ENCODE results near the gene ELAVL2. TPM values are rescaled to one million over a fixed set of nuclear protein-coding genes. Genes with fewer than 3 reads are reported as not detected.

ELAVL2 gene
- total and polyA plus RNA-seq, 9 of the 15 experiments (the other 6 are each of a cell fraction or from before 2014, with no cell fraction given) = not detected

DNA sequence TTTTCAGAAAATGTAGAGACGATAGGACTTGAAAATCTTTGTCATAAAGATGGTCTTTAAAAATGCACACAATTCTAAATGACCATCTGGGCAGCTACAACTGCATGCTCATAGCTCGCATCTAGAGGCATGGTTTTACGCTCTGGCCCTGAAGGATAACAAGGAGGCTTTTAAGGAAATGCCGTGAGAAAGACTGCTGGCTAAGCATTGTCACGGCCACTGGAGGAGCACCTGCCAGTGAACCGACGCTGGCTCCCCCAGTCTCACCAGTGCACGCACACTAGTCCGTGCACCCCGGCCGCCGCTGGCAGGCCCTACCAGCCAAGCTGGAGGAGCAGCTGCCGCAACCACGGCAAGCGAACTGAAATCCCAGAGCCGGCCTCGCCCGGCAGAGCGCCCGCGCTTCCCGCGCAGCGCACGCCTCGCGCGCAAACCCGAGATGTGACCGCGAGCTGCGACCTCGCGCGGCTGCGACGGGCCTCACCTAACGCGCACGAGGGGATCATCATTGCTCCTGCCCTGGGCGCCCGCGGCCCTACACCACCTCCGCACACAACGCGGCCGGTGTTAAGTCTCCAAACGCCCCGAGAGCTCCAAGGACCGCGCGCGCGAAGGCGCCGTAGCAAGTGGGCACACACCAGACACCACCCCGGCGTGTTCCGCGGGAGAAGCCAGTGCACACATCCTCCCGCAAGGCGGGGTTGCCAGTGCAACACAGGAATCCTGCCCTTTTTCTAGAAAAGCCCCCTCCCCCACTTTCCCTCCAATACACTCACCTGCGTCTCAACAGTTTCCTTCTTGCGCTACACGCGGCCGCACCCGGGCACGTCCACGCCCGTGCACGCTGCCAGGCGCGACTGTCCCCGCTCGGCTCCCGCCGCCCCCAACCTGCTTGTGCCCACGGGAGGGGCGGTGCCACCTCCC is 5.3 kb downstream of the ELAVL2 start:
- H3K4me3 ChIP-seq = no peak overlapping the region
- no peaks in the 10 kb centered on the region for H3K79me2 ChIP-seq (ENCODE audit: control insufficient read depth, insufficient read depth, low read length)
- intact Hi-C loops (cut with micrococcal nuclease) = no loop called here
- no peak for TF ChIP-seq DDX20 (tag; IDR thresholded peaks at IDR 0.05; ENCODE audit: low read depth)
- no peak for TF ChIP-seq RBM15 (IDR thresholded peaks at IDR 0.05; ENCODE audit: insufficient read depth, low read length)
- TF ChIP-seq, protein P1, sequence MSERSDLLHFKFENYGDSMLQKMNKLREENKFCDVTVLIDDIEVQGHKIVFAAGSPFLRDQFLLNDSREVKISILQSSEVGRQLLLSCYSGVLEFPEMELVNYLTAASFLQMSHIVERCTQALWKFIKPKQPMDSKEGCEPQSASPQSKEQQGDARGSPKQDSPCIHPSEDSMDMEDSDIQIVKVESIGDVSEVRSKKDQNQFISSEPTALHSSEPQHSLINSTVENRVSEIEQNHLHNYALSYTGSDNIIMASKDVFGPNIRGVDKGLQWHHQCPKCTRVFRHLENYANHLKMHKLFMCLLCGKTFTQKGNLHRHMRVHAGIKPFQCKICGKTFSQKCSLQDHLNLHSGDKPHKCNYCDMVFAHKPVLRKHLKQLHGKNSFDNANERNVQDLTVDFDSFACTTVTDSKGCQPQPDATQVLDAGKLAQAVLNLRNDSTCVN (CRISPR knock-in tag; IDR thresholded peaks at IDR 0.05) = no peak
- TF ChIP-seq ZNF76 (CRISPR knock-in tag; IDR thresholded peaks at IDR 0.05; ENCODE audit: borderline replicate concordance) = no peak
- WGBS (ENCODE audit: insufficient coverage, low coverage, missing lambda C conversion rate) = no CpG with 5 or more reads among the region's 80 CpGs
- CTCF ChIA-PET (ENCODE audit: low intra/inter-chr PET ratio) = no interaction called here
- ATAC-seq = no peak
- H2AFZ ChIP-seq (ENCODE audit: low read depth, low read length) = no peak overlapping the region
- no peaks in the 10 kb centered on the region for H3K36me3 ChIP-seq (ENCODE audit: control insufficient read depth, insufficient read depth, low read length)
- no peak overlapping the region for H3K4me2 ChIP-seq (ENCODE audit: insufficient read depth, low read length)
- H3K27me3 ChIP-seq (ENCODE audit: control insufficient read depth in 2 of 2, insufficient read depth in 2 of 2, low read length in 2 of 2) = no peaks in the 10 kb centered on the region
- H3K9me3 ChIP-seq (replicated peaks; ENCODE audit: control insufficient read depth, insufficient read depth, low read depth, low read length) = no peaks in the 10 kb centered on the region
- POLR2A ChIA-PET = no interaction called here
- DNase-seq (ENCODE audit: extremely low read depth in 1 of 4, low spot score in 3 of 4) = no peak
- H3K9me1 ChIP-seq (ENCODE audit: control insufficient read depth, insufficient read depth, low read length) = no peaks in the 10 kb centered on the region
- no peak overlapping the region for H3K27ac ChIP-seq (ENCODE audit: extremely low read depth, low read depth, low read length)
- in situ Hi-C loops (cut with MboI) = no loop called here
- H3K9ac ChIP-seq (ENCODE audit: insufficient read depth in 1 of 2, low read depth in 2 of 2, low read length in 2 of 2) = no peak overlapping the region
- no peak for FAIRE-seq
- H3K4me1 ChIP-seq (replicated peaks in 1 of 2; ENCODE audit: control insufficient read depth in 2 of 2, insufficient read depth in 2 of 2, low read length in 2 of 2) = no peaks in the 10 kb centered on the region
- BruUV-seq (replicated peaks) = no TSS peak
- H4K20me1 ChIP-seq (replicated peaks; ENCODE audit: control insufficient read depth, insufficient read depth, low read length) = no peaks in the 10 kb centered on the region
